OCI-M2 (cell line): Measurements from ENCODE around the gene UVRAG.
"Not testable (repeated sequence)": the region's sequence is repeated elsewhere in the genome, so short reads cannot be mapped to it uniquely, and the experiment has no call there.

Experiments used
- DNase-seq: peaks from one replicate; lab custom pipeline; 2025; ENCODE audit not compliant: unreplicated experiment; lab: John Stamatoyannopoulos, UW

The UVRAG gene

GRCh38 chr11:76048763-76049162 lies 233.8 kb downstream of the UVRAG start:
- no peak for DNase-seq

GRCh38 chr11:76049511-76049910 lies 234.5 kb downstream of the UVRAG start:
- DNase-seq: no peak

- DNase-seq: no peak
Measured at GRCh38 chr11:76051937-76052336, 236.9 kb downstream of the UVRAG start.

- DNase-seq: no peak
Measured at GRCh38 chr11:76054330-76054729, 239.3 kb downstream of the UVRAG start.

- no peak for DNase-seq
Measured at GRCh38 chr11:76056876-76057275, 241.9 kb downstream of the UVRAG start.

- DNase-seq: not testable (repeated sequence)
Measured at GRCh38 chr11:76060475-76061036, 245.5 kb downstream of the UVRAG start.

- DNase-seq: no peak
Measured at GRCh38 chr11:76062733-76063132, 247.7 kb downstream of the UVRAG start.

- DNase-seq: no peak
Measured at GRCh38 chr11:76064192-76064591, 249.2 kb downstream of the UVRAG start.

- DNase-seq: no peak
Measured at GRCh38 chr11:76067099-76067498, 252.1 kb downstream of the UVRAG start.

- no peak for DNase-seq
Measured at GRCh38 chr11:76069001-76069400, 254.0 kb downstream of the UVRAG start.

GRCh38 chr11:76071090-76071489 lies 256.1 kb downstream of the UVRAG start:
- DNase-seq: no peak

GRCh38 chr11:76073724-76074123 lies 258.7 kb downstream of the UVRAG start:
- no peak for DNase-seq

- no peak for DNase-seq
Measured at GRCh38 chr11:76074148-76075095, 259.4 kb downstream of the UVRAG start.

- DNase-seq: no peak
Measured at GRCh38 chr11:76075716-76076115, 260.7 kb downstream of the UVRAG start.

- DNase-seq: not testable (repeated sequence)
Measured at GRCh38 chr11:76076253-76076652, 261.2 kb downstream of the UVRAG start.

- no peak for DNase-seq
Measured at GRCh38 chr11:76076749-76077148, 261.7 kb downstream of the UVRAG start.

GRCh38 chr11:76077575-76078150 lies 262.7 kb downstream of the UVRAG start:
- no peak for DNase-seq

- DNase-seq: not testable (repeated sequence)
Measured at GRCh38 chr11:76081084-76081483, 266.1 kb downstream of the UVRAG start.

GRCh38 chr11:76083563-76084451 lies 268.8 kb downstream of the UVRAG start:
- DNase-seq: no peak

GRCh38 chr11:76085270-76085669 lies 270.3 kb downstream of the UVRAG start:
- DNase-seq: no peak
